IMR-90 (cell line): ENCODE results near the gene GTF3C1. TPM values are rescaled to one million over a fixed set of nuclear protein-coding genes. Genes with fewer than 3 reads are reported as not detected.

Source experiments
- ATAC-seq: fragments of 200-7000 bp; cut with Tn5 transposase; 2 replicates; pipeline ENCODE4 v1.9.1; 2020; ENCODE audit warnings: low read depth, mild to moderate bottlenecking, moderate library complexity
- BruUV-seq: library from RNA; stranded (reverse); fragments of 400-500 nt; replicated peaks from 2 replicates; lab custom pipeline; 2021; lab: Mats Ljungman, UMichigan
- CTCF ChIA-PET: fragments of 300-600 bp; formaldehyde crosslinking; extraction: SDS; loops from one replicate; lab custom pipeline; 2021; ENCODE audit warnings: antibody characterized with exemption; lab: Yijun Ruan, JAX
- POLR2A ChIA-PET: fragments of 300-600 bp; sonication (Branson Sonifier 250); formaldehyde crosslinking; loops from one replicate; lab custom pipeline; 2022; ENCODE audit warnings: antibody characterized with exemption; ENCODE audit not compliant: unreplicated experiment; lab: Charles Lee
- DNase-seq: peaks from one replicate; pipeline ENCODE4 v3.0.0; 2013
- H2AFZ ChIP-seq: replicated peaks from 2 replicates; pipeline ENCODE3; 2013; ENCODE audit warnings: low read length, mild to moderate bottlenecking; ENCODE audit not compliant: poor library complexity
- H2AK5ac ChIP-seq: 2 replicates; pipeline ENCODE4 v1.6.1; 2013; ENCODE audit warnings: low read depth, low read length, inconsistent platforms
- H2AK9ac ChIP-seq: replicated peaks from 2 replicates; pipeline ENCODE3; 2013; ENCODE audit warnings: mild to moderate bottlenecking, low read depth, low read length, moderate library complexity; ENCODE audit not compliant: poor library complexity
- H2BK120ac ChIP-seq: 2 replicates; pipeline ENCODE4 v1.6.1; 2013; ENCODE audit warnings: low read depth, low read length, inconsistent platforms
- H2BK15ac ChIP-seq: 3 replicates; pipeline ENCODE4 v1.6.1; 2013; ENCODE audit warnings: low read depth, low read length, inconsistent platforms
- H2BK20ac ChIP-seq: 2 replicates; pipeline ENCODE4 v1.6.1; 2013; ENCODE audit warnings: low read depth, mild to moderate bottlenecking, inconsistent platforms, low read length, moderate library complexity
- H2BK5ac ChIP-seq: 2 replicates; pipeline ENCODE4 v1.6.1; 2013; ENCODE audit warnings: mild to moderate bottlenecking, low read depth, low read length, inconsistent platforms; ENCODE audit not compliant: poor library complexity, severe bottlenecking
- H3K14ac ChIP-seq: replicated peaks from 2 replicates; pipeline ENCODE4 v1.6.1; 2013; ENCODE audit warnings: low read depth, low read length, inconsistent platforms
- H3K18ac ChIP-seq: 2 replicates; pipeline ENCODE4 v1.6.1; 2013; ENCODE audit warnings: low read depth, low read length, control low read depth
- H3K23ac ChIP-seq: 2 replicates; pipeline ENCODE4 v1.6.1; 2013; ENCODE audit warnings: low read depth, low read length, inconsistent platforms
- H3K27ac ChIP-seq: 2 replicates; pipeline ENCODE4 v1.5.1; 2013; ENCODE audit warnings: mild to moderate bottlenecking, control low read depth, low read length; ENCODE audit not compliant: insufficient read depth
- H3K27me3 ChIP-seq: 2 replicates; pipeline ENCODE4 v1.6.1; 2013; ENCODE audit warnings: low read length; ENCODE audit not compliant: control insufficient read depth, insufficient read depth
- H3K36me3 ChIP-seq: 2 replicates; pipeline ENCODE4 v1.6.1; 2013; ENCODE audit warnings: low read length, mixed read lengths; ENCODE audit not compliant: control insufficient read depth, insufficient read depth
- H3K4ac ChIP-seq: 2 replicates; pipeline ENCODE4 v1.6.1; 2013; ENCODE audit warnings: low read depth, low read length, inconsistent platforms
- H3K4me1 ChIP-seq: 2 replicates; pipeline ENCODE4 v1.6.1; 2013; ENCODE audit warnings: low read length, mixed read lengths; ENCODE audit not compliant: control insufficient read depth, insufficient read depth
- H3K4me2 ChIP-seq: 2 replicates; pipeline ENCODE4 v1.6.1; 2013; ENCODE audit warnings: low read depth, mild to moderate bottlenecking, control low read depth, low read length, moderate library complexity
- H3K4me3 ChIP-seq: 2 replicates; pipeline ENCODE4 v1.5.1; 2013; ENCODE audit warnings: low read depth, mild to moderate bottlenecking, control low read depth, low read length, moderate library complexity; ENCODE audit not compliant: insufficient read depth
- H3K56ac ChIP-seq: 2 replicates; pipeline ENCODE4 v1.6.1; 2013; ENCODE audit warnings: low read length, inconsistent platforms; ENCODE audit not compliant: insufficient read depth; ENCODE audit errors: extremely low read depth
- H3K79me1 ChIP-seq, 2 experiments: 2 replicates each; pipeline ENCODE4 v1.6.1; 2013; ENCODE audit warnings: low read length in 2 of 2, inconsistent platforms in 1 of 2, low read depth in 1 of 2
- H3K9ac ChIP-seq: 2 replicates; pipeline ENCODE4 v1.6.1; 2013; ENCODE audit warnings: low read depth, low read length, control low read depth
- H3K9me1 ChIP-seq: 2 replicates; pipeline ENCODE4 v1.6.1; 2013; ENCODE audit warnings: low read length, inconsistent platforms; ENCODE audit not compliant: insufficient read depth
- H3K9me3 ChIP-seq: 2 replicates; pipeline ENCODE4 v1.6.1; 2013; ENCODE audit warnings: low read length; ENCODE audit not compliant: control insufficient read depth, insufficient read depth
- H4K20me1 ChIP-seq: 2 replicates; pipeline ENCODE4 v1.6.1; 2013; ENCODE audit warnings: low read length, inconsistent platforms; ENCODE audit not compliant: insufficient read depth
- H4K5ac ChIP-seq: 2 replicates; pipeline ENCODE4 v1.6.1; 2013; ENCODE audit warnings: mild to moderate bottlenecking, low read depth, low read length, control low read depth
- H4K8ac ChIP-seq, 2 experiments: 2 replicates each; pipeline ENCODE4 v1.6.1; 2013; ENCODE audit warnings: low read depth in 2 of 2, low read length in 2 of 2, control low read depth in 1 of 2, inconsistent platforms in 1 of 2
- H4K91ac ChIP-seq: 2 replicates; pipeline ENCODE4 v1.6.1; 2013; ENCODE audit warnings: low read depth, low read length, inconsistent platforms; ENCODE audit not compliant: insufficient read depth
- CEBPB ChIP-seq: IDR thresholded peaks from 2 replicates; pipeline ENCODE4 v1.6.1; 2012; ENCODE audit warnings: low read depth, low read length, improper control_type of control experiment
- CHD1 ChIP-seq: IDR thresholded peaks from 2 replicates; pipeline ENCODE4 v1.6.1; 2012; ENCODE audit warnings: low read depth, low read length, improper control_type of control experiment
- CTCF ChIP-seq: conservative IDR thresholded peaks from 2 replicates; pipeline ENCODE4 v1.5.1; 2012; ENCODE audit warnings: mild to moderate bottlenecking, low read depth, low read length, improper control_type of control experiment
- ELK1 ChIP-seq: fragments of 150-350 bp; IDR thresholded peaks from 2 replicates; pipeline ENCODE4 v1.6.1; 2016; ENCODE audit warnings: low read depth, mild to moderate bottlenecking, low read length, moderate library complexity, borderline replicate concordance
- FOS ChIP-seq: fragments of 150-350 bp; IDR thresholded peaks from 2 replicates; pipeline ENCODE4 v1.6.1; 2016; ENCODE audit warnings: low read depth, low read length
- MAZ ChIP-seq: IDR thresholded peaks from 2 replicates; pipeline ENCODE4 v1.6.1; 2012; ENCODE audit warnings: low read depth, mild to moderate bottlenecking, low read length, improper control_type of control experiment, moderate library complexity, borderline replicate concordance
- POLR2A ChIP-seq: IDR thresholded peaks from 2 replicates; pipeline ENCODE4 v1.6.1; 2012; ENCODE audit warnings: mild to moderate bottlenecking, low read depth, low read length
- RFX5 ChIP-seq: IDR thresholded peaks from 2 replicates; pipeline ENCODE4 v1.8.0; 2012; ENCODE audit warnings: low read depth, mild to moderate bottlenecking, low read length, moderate library complexity
- SMC3 ChIP-seq: fragments of 150-350 bp; IDR thresholded peaks from 2 replicates; pipeline ENCODE4 v1.6.1; 2016; ENCODE audit warnings: low read depth, mild to moderate bottlenecking, antibody characterized with exemption, low read length, moderate library complexity
- USF2 ChIP-seq: fragments of 150-350 bp; IDR thresholded peaks from 2 replicates; pipeline ENCODE4 v1.6.1; 2017; ENCODE audit warnings: mild to moderate bottlenecking, antibody characterized with exemption, low read length, low read depth
- WGBS, 2 experiments: methylation state at CpG; one replicate each; pipeline versions ENCODE4 v1.1.5 to v1.1.7; 2013; ENCODE audit warnings: missing lambda C conversion rate in 2 of 2; ENCODE audit not compliant: insufficient read length in 1 of 2; ENCODE audit errors: extremely low coverage in 2 of 2; 5-methylcytosine and 5-hydroxymethylcytosine counted together
- dilution Hi-C: fragments of 300-500 bp; cut with HindIII; formaldehyde crosslinking; loops from one replicate; pipeline ENCODE4 v1.14.3; 2018; ENCODE audit warnings: low sequenced_read_pairs; ENCODE audit not compliant: unreplicated experiment
- in situ Hi-C: fragments of 300-500 bp; cut with MboI; formaldehyde crosslinking; loops from 3 replicates; pipeline ENCODE4 v1.14.3; 2019; ENCODE audit warnings: low sequenced_read_pairs, inconsistent platforms, mixed read lengths
- intact Hi-C: fragments of 100-400 bp; cut with micrococcal nuclease; formaldehyde crosslinking; loops from 2 replicates; pipeline ENCODE4 v1.10.0; 2022
- polyA plus RNA-seq, 3 experiments: library from polyadenylated mRNA; depleted of rRNA; stranded (reverse); fragments of >200 nt; gene quantifications; 2 replicates each; pipeline ENCODE4 v1.2.3, GENCODE V29; 2012; ENCODE audit warnings: low replicate concordance in 1 of 3
- total RNA-seq: library from RNA; depleted of rRNA; stranded (reverse); fragments of >200 nt; gene quantifications from 2 replicates; pipeline ENCODE4 v1.2.3, GENCODE V29; 2012

The GTF3C1 gene
- total and polyA plus RNA-seq, 2 of the 4 experiments (the other 2 are of a cell fraction), result 50.8 to 68.1 TPM

GRCh38 chr16:27514806-27515205, 34.9 kb downstream of the GTF3C1 start:
- Histone ChIP-seq H2BK120ac (no peak overlapping the region), H3K4me1 (peaks cover 4% of the 10 kb centered on the region), H2BK5ac (no peak overlapping the region), H3K4me2 (no peak overlapping the region), H2BK20ac (no peak overlapping the region), H4K91ac (no peak overlapping the region), H3K4me3 (no peak overlapping the region), H2AFZ (no peak overlapping the region), H3K27ac (no peak overlapping the region), H3K9me3 (no peaks in the 10 kb centered on the region), H3K4ac (no peak overlapping the region; the same call in 1 of the 2 replicates), H2AK5ac (no peak overlapping the region), H3K9ac (no peak overlapping the region), H3K9me1 (peaks cover 20% of the 10 kb centered on the region), H3K56ac (no peak overlapping the region), H3K14ac (no peak overlapping the region), H3K23ac (no peak overlapping the region), H3K79me1 (peaks cover 9 to 46% of the 10 kb centered on the region in 2 experiments; a peak in 3 of 4 replicates), H3K18ac (no peak overlapping the region), H2BK15ac (no peak overlapping the region), H3K36me3 (peaks cover 53% of the 10 kb centered on the region), H3K27me3 (no peaks in the 10 kb centered on the region), H2AK9ac (no peak overlapping the region), H4K20me1 (peaks cover 23% of the 10 kb centered on the region), H4K8ac (no peak overlapping the region), H4K5ac (no peak overlapping the region)
- TF ChIP-seq CTCF, result no peak
- no peak for TF ChIP-seq SMC3
- TF ChIP-seq ELK1, result no peak
- TF ChIP-seq CEBPB, result no peak
- no peak for TF ChIP-seq USF2
- TF ChIP-seq POLR2A, result no peak
- no peak for TF ChIP-seq MAZ
- no peak for TF ChIP-seq RFX5
- no peak for TF ChIP-seq CHD1
- no peak for TF ChIP-seq FOS
- DNase-seq (peak; percentile 68), ATAC-seq (peak; percentile 86)
- WGBS, 2 experiments, result 90% methylated on average over 10 of the region's 12 CpGs; no CpG with 5 or more reads in 1 of the 2 experiments
- dilution Hi-C loops (no loop called here), in situ Hi-C loops (no loop called here), intact Hi-C loops (no loop called here)
- ChIA-PET POLR2A (interaction anchor here (0.6 kb wide), 1 partner anchor 8 kb away, joined by 10 read pairs; no protein-coding TSS in a partner anchor), CTCF (interaction anchor here (0.7 kb wide), 1 partner anchor 62 kb away, joined by 3 read pairs; no protein-coding TSS in a partner anchor)
- no TSS peak for BruUV-seq
